SH-SY5Y (cell line): ENCODE results near the gene TMBIM4.

Experiments used
- GATA2 ChIP-seq: IDR thresholded peaks from 2 replicates; pipeline ENCODE4 v1.6.1; 2011; ENCODE audit warnings: mild to moderate bottlenecking, low read depth, low read length
- GATA3 ChIP-seq: IDR thresholded peaks from 2 replicates; pipeline ENCODE4 v1.6.1; 2011; ENCODE audit warnings: low read depth, mild to moderate bottlenecking, low read length, moderate library complexity

Gene TMBIM4

GRCh38 chr12:66189889-66190288, 20.1 kb upstream of the TMBIM4 start:
- TF ChIP-seq GATA3: no peak

- TF ChIP-seq GATA2 (no peak), GATA3 (no peak)
These were observed 19.7 kb upstream of the TMBIM4 start for GRCh38 chr12:66189486-66189843.

DNA sequence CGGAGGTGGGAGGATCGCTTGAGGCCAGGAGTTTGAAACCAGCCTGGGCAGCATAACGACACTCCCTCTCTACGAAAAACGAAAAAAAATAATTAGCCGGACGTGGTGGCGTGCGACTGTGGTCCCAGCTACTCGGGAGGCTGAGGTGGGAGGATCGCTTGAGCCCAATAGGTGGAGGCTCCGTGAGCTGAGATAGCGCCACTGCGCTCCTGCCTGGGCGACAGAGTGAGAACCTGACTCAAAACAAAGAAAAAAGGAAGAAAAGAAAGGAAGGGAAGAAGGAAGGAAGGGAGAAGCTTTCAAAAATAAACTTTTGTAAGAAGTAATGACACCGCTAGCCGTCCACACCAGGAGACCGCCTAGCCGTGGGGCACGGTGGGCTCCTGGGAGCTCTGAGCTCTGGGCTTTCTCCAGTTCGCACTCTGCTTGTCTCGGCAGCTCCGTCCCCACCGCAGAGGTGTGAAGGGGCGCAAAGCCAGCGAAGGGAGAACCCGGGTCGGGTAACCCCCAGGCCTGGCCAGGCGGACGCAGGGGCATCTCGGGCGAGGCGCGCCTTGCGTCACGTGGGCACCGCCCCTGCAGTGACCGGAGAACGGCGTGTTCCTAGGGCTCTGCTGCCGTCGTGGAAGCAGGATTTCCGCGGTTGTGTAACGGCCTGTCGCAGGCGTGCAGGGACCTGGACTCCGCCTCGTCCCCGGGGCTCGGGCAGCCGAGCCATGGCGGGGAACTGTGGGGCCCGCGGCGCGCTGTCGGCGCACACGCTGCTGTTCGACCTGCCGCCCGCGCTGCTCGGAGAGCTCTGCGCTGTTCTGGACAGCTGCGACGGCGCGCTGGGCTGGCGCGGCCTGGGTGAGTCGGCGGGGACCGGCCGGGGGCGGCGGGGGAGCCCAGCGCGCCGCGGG, 19.0 kb upstream of the TMBIM4 start, which contains the start of gene IRAK3:
Gene IRAK3 (plus strand): TSS at position 631 of the 902 bp plus-strand sequence. CDS start 86 bp downstream, at position 717.
- TF ChIP-seq GATA2 (no peak), GATA3 (no peak)

GRCh38 chr12:66187821-66188220, 18.0 kb upstream of the TMBIM4 start:
- no peak for TF ChIP-seq GATA2
- no peak for TF ChIP-seq GATA3

DNA sequence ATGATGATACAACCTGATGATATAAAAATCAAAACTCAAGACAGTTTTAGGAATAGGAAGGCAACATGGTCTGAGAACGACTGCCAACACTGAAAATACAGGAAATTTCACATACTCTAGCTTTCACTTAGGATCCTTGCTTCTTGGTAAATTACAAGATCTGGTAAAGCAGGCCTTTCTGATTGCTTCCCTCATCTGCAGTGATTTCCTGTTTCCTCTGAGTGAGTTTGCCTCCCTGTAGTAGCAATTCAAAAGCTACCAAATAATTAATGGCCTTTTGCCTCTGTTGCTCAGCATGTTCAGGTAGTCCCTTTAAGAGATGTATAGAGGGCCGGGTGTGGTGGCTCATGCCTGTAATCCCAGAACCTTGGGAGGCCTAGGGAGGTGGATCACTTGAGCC, 17.2 kb upstream of the TMBIM4 start:
- TF ChIP-seq GATA2 (no peak), GATA3 (no peak)

DNA sequence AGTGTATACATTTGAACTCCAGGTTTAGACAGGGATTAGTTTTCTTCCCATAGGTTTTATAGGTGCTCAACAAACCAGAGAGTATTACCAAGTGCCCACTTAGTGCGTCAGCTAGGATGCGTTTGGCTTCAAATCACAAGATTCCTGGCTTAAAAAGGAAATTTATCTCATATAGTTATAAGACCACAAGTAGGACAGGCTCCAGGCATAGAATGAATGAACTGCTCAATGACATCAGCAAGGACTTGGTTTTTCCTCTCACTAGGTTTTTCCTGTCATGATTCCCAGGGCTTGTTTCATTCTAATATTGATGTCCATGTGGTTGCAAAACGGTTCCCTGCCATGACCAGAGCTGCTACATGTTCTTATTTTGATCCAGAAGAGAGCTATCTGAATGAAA, 13.2 kb upstream of the TMBIM4 start:
- TF ChIP-seq GATA3 (no peak), GATA2 (no peak)

GRCh38 chr12:66176105-66176900, 6.5 kb upstream of the TMBIM4 start:
- TF ChIP-seq GATA2 (no peak), GATA3 (no peak)

GRCh38 chr12:66170606-66171005, 810 bp upstream of the TMBIM4 start:
- TF ChIP-seq GATA2: no peak
- TF ChIP-seq GATA3: no peak

DNA sequence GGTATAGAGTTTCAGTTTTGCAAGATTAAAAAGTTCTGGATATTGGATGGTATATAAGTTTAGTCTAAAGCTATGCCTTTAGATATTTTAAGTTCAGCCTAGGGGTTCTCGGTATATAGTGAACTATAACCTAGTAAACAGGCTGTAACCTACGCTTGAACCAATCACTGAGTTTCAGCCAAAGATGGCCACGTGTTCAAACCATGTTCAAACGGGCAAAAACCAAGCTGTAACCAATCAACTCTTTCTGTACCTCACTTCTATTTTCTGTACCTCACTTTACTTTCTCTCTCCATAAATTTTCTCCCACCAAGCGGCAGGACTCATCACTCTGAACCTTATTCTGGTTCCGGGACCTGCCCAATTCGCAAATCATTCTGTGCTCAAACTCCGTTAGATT, 1.4 kb downstream of the TMBIM4 start:
- TF ChIP-seq GATA3 (no peak), GATA2 (no peak)

- TF ChIP-seq GATA2: no peak
- no peak for TF ChIP-seq GATA3
These were observed 3.2 kb downstream of the TMBIM4 start for GRCh38 chr12:66166561-66166960.

DNA sequence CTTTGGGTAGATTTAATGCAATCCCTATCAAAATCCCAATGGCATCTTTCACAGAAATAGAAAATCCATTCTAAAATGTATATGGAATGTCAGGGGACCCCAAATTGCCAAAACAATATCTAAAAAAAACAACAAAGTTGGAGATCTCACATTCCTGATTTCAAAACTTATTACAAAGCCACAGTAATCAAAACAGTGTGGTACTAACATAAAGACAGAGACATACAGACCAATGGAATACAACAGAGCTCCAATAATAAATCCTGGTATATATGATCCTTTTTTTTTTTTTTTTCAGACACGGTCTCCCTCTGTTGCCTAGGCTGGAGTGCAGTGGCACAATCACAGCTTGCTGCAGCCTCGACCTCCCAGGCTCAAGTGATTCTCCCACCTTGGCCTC, 4.7 kb downstream of the TMBIM4 start:
- no peak for TF ChIP-seq GATA3
- no peak for TF ChIP-seq GATA2

DNA sequence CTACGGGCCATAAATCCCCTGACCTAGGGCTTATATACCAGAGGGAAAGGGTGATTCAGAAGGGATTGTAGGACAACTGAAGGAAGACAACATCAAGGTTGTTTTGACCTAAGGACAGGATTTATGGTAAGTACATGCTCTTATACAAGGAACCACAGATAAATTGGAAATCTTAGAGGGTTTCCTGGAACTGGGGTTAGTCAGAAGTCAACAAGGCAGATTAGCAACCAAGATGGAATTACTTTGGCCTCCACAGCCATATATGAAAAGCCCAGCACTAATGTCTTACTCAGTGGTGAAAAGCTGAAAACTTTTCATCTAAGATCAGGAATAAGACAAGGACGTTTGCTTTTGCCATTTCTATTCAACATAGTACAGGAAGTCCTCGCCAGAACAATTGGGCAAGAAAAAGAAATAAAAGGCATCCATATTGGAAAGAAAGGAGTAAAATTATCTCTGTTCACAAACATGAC, 5.4 kb downstream of the TMBIM4 start:
- no peak for TF ChIP-seq GATA3
- no peak for TF ChIP-seq GATA2

DNA sequence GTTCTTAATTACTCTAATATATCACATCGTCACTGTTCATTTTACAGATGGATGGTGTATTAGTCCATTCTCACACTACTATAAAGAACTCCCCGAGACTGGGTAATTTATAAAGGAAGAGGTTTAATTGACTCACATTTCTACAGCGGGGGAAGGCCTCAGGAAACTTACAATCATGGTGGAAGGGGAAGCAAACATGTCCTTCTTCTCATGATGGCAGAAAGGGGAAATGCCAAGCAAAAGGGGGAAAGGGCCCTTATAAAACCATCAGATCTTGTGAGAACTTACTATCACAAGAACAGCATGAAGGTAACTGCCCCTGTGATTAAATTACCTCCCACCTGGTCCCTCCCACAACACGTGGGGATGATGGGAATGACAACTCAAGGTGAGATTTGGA, 6.5 kb downstream of the TMBIM4 start:
- TF ChIP-seq GATA2 (no peak), GATA3 (no peak)

DNA sequence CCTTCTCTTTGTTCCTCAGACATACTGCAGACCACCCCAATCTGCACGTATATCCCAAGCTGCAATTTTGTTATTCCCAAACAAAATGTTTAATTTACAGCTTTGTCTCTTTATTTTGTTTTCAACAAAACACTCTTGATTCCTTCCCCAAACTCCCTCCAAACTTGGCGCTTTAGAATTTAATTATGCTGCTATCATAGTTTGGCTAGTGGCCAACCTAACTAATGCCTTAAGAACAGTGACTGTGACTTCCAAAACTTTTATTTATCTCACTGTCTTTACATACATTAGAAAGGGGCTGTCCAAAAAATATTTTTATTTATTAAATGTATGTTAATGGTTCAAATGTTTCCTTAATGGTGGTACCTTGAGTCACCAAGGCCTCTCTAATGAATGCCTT, 7.1 kb downstream of the TMBIM4 start:
- TF ChIP-seq GATA3 (no peak), GATA2 (no peak)

DNA sequence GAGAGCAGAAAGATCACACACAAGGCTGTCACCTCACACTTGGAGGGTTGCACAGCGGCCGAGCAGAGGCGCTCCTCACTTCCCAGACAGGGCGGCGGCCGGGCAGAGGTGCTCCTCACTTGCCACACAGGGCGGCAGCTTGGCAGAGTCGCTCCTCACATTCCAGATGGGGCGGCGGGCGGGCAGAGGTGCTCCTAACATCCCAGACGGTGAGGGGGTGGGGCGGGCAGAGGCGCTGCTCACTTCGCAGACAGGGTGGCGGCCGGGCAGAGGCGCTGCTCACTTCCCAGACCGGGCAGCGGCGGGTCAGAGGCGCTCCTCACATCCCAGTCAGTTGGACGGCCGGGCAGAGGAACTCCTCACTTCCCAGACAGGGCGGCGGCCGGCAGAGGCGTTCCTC, 9.1 kb downstream of the TMBIM4 start:
- TF ChIP-seq GATA3 (no peak), GATA2 (no peak)
